ENCODE data around the gene ITGB5. TPM values are rescaled to one million over a fixed set of nuclear protein-coding genes. Genes with fewer than 3 reads are reported as not detected.

Gene ITGB5
- total and polyA plus RNA-seq, 2 donors (not counting 3 experiments of a cell fraction or from before 2014, with no cell fraction given): 144 to 170 TPM

DNA sequence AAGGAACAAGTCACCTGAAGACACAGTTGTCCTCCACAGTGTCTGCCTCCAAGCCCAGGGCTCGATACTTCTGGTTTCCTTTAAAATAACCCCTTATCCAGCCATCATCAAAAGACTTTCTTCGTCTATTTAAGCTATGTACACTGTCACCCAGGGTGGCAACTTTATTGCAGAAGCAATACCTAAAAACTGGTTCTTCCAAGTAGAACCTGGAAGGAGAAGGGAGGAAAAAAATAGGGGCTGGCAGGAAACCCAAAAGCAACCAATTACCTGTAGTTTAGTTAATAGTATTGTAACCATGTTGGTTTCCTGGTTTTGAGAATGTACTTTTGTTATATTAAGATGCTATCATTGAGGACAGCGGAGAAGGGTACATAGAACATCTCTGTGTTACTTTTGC lies 33.7 kb downstream of the ITGB5 start:
- CTCF ChIA-PET: interaction anchor here (0.8 to 1.0 kb wide), 3 partner anchors 8 to 67 kb away, joined by 3 read pairs; no protein-coding TSS in a partner anchor
- BruUV-seq (replicated peaks): no TSS peak

More for the DNA sequence above, 33.7 kb downstream of the ITGB5 start:
- no peaks in the 10 kb centered on the region for H3K36me3 ChIP-seq (ENCODE audit: control insufficient read depth in 2 of 2, extremely low read depth in 1 of 2, insufficient read depth in 2 of 2, low read length in 2 of 2)
- H3K9ac ChIP-seq (replicated peaks; ENCODE audit: extremely low read depth, insufficient read depth, low read length): no peak overlapping the region
- TF ChIP-seq POLR2A (IDR thresholded peaks at IDR 0.05; ENCODE audit: low read depth, low read length) (no peak), GATA2 (IDR thresholded peaks at IDR 0.05; ENCODE audit: insufficient read depth, insufficient read length, low read depth, low read length) (no peak), JUN (IDR thresholded peaks at IDR 0.05; ENCODE audit: borderline replicate concordance, insufficient read depth, insufficient read length, low read depth) (no peak), MYC (IDR thresholded peaks at IDR 0.05; ENCODE audit: low read depth, low read length) (no peak), FOS (IDR thresholded peaks at IDR 0.05; ENCODE audit: borderline replicate concordance, insufficient read depth, low read length) (no peak), EZH2 (IDR thresholded peaks at IDR 0.05; ENCODE audit: borderline replicate concordance, low read depth, low read length, severe bottlenecking) (no peak), POLR2AphosphoS5 (IDR thresholded peaks at IDR 0.05; ENCODE audit: insufficient read depth, low read depth, low read length) (no peak)
- TF ChIP-seq, protein P1, sequence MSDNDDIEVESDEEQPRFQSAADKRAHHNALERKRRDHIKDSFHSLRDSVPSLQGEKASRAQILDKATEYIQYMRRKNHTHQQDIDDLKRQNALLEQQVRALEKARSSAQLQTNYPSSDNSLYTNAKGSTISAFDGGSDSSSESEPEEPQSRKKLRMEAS (IDR thresholded peaks at IDR 0.05; ENCODE audit: insufficient read depth, insufficient read length): no peak
- TF ChIP-seq, protein P2, sequence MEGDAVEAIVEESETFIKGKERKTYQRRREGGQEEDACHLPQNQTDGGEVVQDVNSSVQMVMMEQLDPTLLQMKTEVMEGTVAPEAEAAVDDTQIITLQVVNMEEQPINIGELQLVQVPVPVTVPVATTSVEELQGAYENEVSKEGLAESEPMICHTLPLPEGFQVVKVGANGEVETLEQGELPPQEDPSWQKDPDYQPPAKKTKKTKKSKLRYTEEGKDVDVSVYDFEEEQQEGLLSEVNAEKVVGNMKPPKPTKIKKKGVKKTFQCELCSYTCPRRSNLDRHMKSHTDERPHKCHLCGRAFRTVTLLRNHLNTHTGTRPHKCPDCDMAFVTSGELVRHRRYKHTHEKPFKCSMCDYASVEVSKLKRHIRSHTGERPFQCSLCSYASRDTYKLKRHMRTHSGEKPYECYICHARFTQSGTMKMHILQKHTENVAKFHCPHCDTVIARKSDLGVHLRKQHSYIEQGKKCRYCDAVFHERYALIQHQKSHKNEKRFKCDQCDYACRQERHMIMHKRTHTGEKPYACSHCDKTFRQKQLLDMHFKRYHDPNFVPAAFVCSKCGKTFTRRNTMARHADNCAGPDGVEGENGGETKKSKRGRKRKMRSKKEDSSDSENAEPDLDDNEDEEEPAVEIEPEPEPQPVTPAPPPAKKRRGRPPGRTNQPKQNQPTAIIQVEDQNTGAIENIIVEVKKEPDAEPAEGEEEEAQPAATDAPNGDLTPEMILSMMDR (IDR thresholded peaks at IDR 0.05; ENCODE audit: extremely low read depth in 1 of 2, insufficient read depth in 1 of 2, low read depth in 1 of 2, low read length in 2 of 2): no peak
- H3K79me2 ChIP-seq (ENCODE audit: control insufficient read depth, insufficient read depth, low read length): no peaks in the 10 kb centered on the region
- no peak overlapping the region for H3K27ac ChIP-seq (ENCODE audit: insufficient read depth, low read depth, low read length)
- POLR2A ChIA-PET: no interaction called here
- H4K20me1 ChIP-seq (replicated peaks; ENCODE audit: control insufficient read depth, extremely low read depth, insufficient read depth, low read length): no peaks in the 10 kb centered on the region
- peaks cover 6% of the 10 kb centered on the region for H3K4me1 ChIP-seq (ENCODE audit: control insufficient read depth, extremely low read depth, insufficient read depth, low read length)
- dilution Hi-C loops (cut with MboI; ENCODE audit: extremely low pct_ligation_motif_present, low sequenced_read_pairs) (no loop called here), intact Hi-C loops (cut with micrococcal nuclease) (no loop called here)
- DNase-seq (ENCODE audit: low read depth, low spot score) (no peak), FAIRE-seq (no peak)
- H3K27me3 ChIP-seq (ENCODE audit: control insufficient read depth in 2 of 2, insufficient read depth in 2 of 2, low read length in 2 of 2): no peaks in the 10 kb centered on the region
- H3K4me3 ChIP-seq (replicated peaks in 1 of 3; ENCODE audit: insufficient read depth in 1 of 3, low read depth in 1 of 3, low read length in 3 of 3): no peak overlapping the region
- H3K9me3 ChIP-seq (replicated peaks; ENCODE audit: control insufficient read depth, insufficient read depth, low read length): no peaks in the 10 kb centered on the region
- H2AFZ ChIP-seq (ENCODE audit: low read depth, low read length): no peak overlapping the region
- no peak overlapping the region for H3K4me2 ChIP-seq (ENCODE audit: insufficient read depth, low read length)
- no peaks in the 10 kb centered on the region for H3K9me1 ChIP-seq (replicated peaks; ENCODE audit: control insufficient read depth, extremely low read depth, insufficient read depth, low read length)

Measured in endothelial cell of umbilical vein (primary cell).